GM12892 (cell line): ENCODE results near the gene IP6K1.
"Not testable (repeated sequence)": the region's sequence is repeated elsewhere in the genome, so short reads cannot be mapped to it uniquely, and the experiment has no call there.

Source experiments
- POLR2A ChIP-seq: IDR thresholded peaks from 2 replicates; pipeline ENCODE4 v1.6.1; 2011; ENCODE audit warnings: low read depth, low read length, control low read depth
- POLR2AphosphoS5 ChIP-seq: IDR thresholded peaks from 2 replicates; pipeline ENCODE4 v1.6.1; 2011; ENCODE audit warnings: low read depth, low read length, control low read depth
- TAF1 ChIP-seq: IDR thresholded peaks from 2 replicates; pipeline ENCODE4 v1.6.1; 2011; ENCODE audit warnings: low read depth, mild to moderate bottlenecking, control low read depth, low read length, borderline replicate concordance

DNA sequence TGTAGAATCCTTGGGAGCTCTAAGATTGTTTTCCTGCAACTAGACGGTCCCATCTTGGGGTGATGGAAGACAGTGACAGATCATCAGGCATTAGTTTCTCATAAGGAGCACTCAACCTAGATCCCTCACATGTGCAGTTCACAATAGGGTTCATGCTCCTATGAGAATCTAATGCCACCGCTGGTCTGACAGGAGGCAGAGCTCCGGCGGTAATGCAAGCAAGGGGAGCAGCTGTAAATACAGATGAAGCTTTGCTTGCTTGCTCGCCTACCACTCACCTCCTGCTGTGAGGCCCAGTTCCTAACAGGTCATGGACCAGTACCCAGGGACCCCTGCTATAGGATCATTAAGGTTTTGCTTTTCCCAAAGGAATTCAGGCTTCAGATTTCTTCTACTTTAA is 37.5 kb downstream of the IP6K1 start:
- TF ChIP-seq POLR2A, POLR2AphosphoS5, TAF1: not testable (repeated sequence)
